H9 (cell line): ENCODE data around the gene C11orf86. TPM values are rescaled to one million over a fixed set of nuclear protein-coding genes. Genes with fewer than 3 reads are reported as not detected.

ENCODE experiments used
- DNase-seq: peaks from one replicate; pipeline ENCODE4 v3.0.0-alpha.2; 2017
- H2AFZ ChIP-seq: one replicate; pipeline ENCODE4 v1.6.1; 2013; ENCODE audit warnings: mild to moderate bottlenecking, low read length, control low read depth, moderate library complexity
- H2AK5ac ChIP-seq: 2 replicates; pipeline ENCODE4 v1.6.1; 2013; ENCODE audit warnings: low read length, control low read depth, mixed read lengths; ENCODE audit not compliant: insufficient read length
- H2BK120ac ChIP-seq: one replicate; pipeline ENCODE4 v1.6.1; 2013; ENCODE audit warnings: low read depth, mild to moderate bottlenecking, low read length, control low read depth, inconsistent platforms; ENCODE audit not compliant: poor library complexity, severe bottlenecking
- H2BK12ac ChIP-seq: 2 replicates; pipeline ENCODE4 v1.6.1; 2013; ENCODE audit warnings: low read length, control low read depth, mixed read lengths, low read depth; ENCODE audit not compliant: insufficient read length
- H2BK15ac ChIP-seq: 2 replicates; pipeline ENCODE4 v1.6.1; 2013; ENCODE audit warnings: low read depth, low read length, control low read depth
- H2BK20ac ChIP-seq: one replicate; pipeline ENCODE4 v1.6.1; 2013; ENCODE audit warnings: low read depth, mild to moderate bottlenecking, low read length, control low read depth, inconsistent platforms; ENCODE audit not compliant: poor library complexity, severe bottlenecking
- H2BK5ac ChIP-seq: 2 replicates; pipeline ENCODE4 v1.6.1; 2013; ENCODE audit warnings: low read length, control low read depth, mixed read lengths; ENCODE audit not compliant: insufficient read length
- H3K14ac ChIP-seq: 2 replicates; pipeline ENCODE4 v1.6.1; 2013; ENCODE audit warnings: low read length, control low read depth; ENCODE audit not compliant: insufficient read depth
- H3K18ac ChIP-seq: 2 replicates; pipeline ENCODE4 v1.6.1; 2013; ENCODE audit warnings: low read depth, mild to moderate bottlenecking, mixed read lengths, low read length, control low read depth; ENCODE audit not compliant: insufficient read length
- H3K23ac ChIP-seq: 2 replicates; pipeline ENCODE4 v1.6.1; 2013; ENCODE audit warnings: low read length, control low read depth, mixed read lengths, low read depth; ENCODE audit not compliant: insufficient read length
- H3K23me2 ChIP-seq: 2 replicates; pipeline ENCODE4 v1.6.1; 2013; ENCODE audit warnings: low read depth, mild to moderate bottlenecking, mixed read lengths, low read length, control low read depth; ENCODE audit not compliant: insufficient read length, poor library complexity, severe bottlenecking
- H3K27ac ChIP-seq: 2 replicates; pipeline ENCODE4 v1.5.1; 2013; ENCODE audit warnings: low read length, control low read depth, mixed read lengths, low read depth; ENCODE audit not compliant: insufficient read length
- H3K27me3 ChIP-seq: 2 replicates; pipeline ENCODE4 v1.6.1; 2013; ENCODE audit warnings: low read length, control low read depth, inconsistent platforms; ENCODE audit not compliant: insufficient read depth
- H3K4ac ChIP-seq: 2 replicates; pipeline ENCODE4 v1.6.1; 2013; ENCODE audit warnings: low read depth, mild to moderate bottlenecking, control low read depth, inconsistent platforms, low read length, moderate library complexity
- H3K4me1 ChIP-seq: 2 replicates; pipeline ENCODE4 v1.6.1; 2013; ENCODE audit warnings: low read length, control low read depth, inconsistent platforms; ENCODE audit not compliant: insufficient read depth
- H3K4me2 ChIP-seq: 2 replicates; pipeline ENCODE4 v1.6.1; 2013; ENCODE audit warnings: low read length, control low read depth, mixed read lengths; ENCODE audit not compliant: insufficient read length, insufficient read depth
- H3K56ac ChIP-seq: 2 replicates; pipeline ENCODE4 v1.6.1; 2013; ENCODE audit warnings: low read depth, mild to moderate bottlenecking, mixed read lengths, low read length, control low read depth; ENCODE audit not compliant: insufficient read length
- H3K79me1 ChIP-seq: 2 replicates; pipeline ENCODE4 v1.6.1; 2013; ENCODE audit warnings: low read depth, mild to moderate bottlenecking, moderate library complexity, low read length, control low read depth, inconsistent platforms; ENCODE audit not compliant: insufficient read depth, poor library complexity, severe bottlenecking
- H3K79me2 ChIP-seq: 2 replicates; pipeline ENCODE4 v1.6.1; 2013; ENCODE audit warnings: low read length, control low read depth, inconsistent platforms; ENCODE audit not compliant: insufficient read depth
- H3K9ac ChIP-seq: 2 replicates; pipeline ENCODE4 v1.6.1; 2013; ENCODE audit warnings: low read length, control low read depth, mixed read lengths; ENCODE audit not compliant: insufficient read length; ENCODE audit errors: extremely low read depth
- H3K9me3 ChIP-seq: one replicate; pipeline ENCODE4 v1.6.1; 2013; ENCODE audit warnings: low read depth, low read length, inconsistent platforms; ENCODE audit not compliant: control insufficient read depth
- H3T11ph ChIP-seq: one replicate; pipeline ENCODE4 v1.6.1; 2013; ENCODE audit warnings: mild to moderate bottlenecking, low read length, control low read depth, inconsistent platforms
- H4K20me1 ChIP-seq: one replicate; pipeline ENCODE4 v1.6.1; 2013; ENCODE audit not compliant: control insufficient read depth, insufficient read length, insufficient read depth
- H4K5ac ChIP-seq: 2 replicates; pipeline ENCODE4 v1.6.1; 2013; ENCODE audit warnings: low read depth, mild to moderate bottlenecking, mixed read lengths, low read length, control low read depth; ENCODE audit not compliant: insufficient read length
- H4K8ac ChIP-seq: replicated peaks from 2 replicates; pipeline ENCODE4 v1.6.1; 2013; ENCODE audit warnings: low read length, control low read depth, mixed read lengths, low read depth; ENCODE audit not compliant: insufficient read length
- H4K91ac ChIP-seq: 2 replicates; pipeline ENCODE4 v1.6.1; 2013; ENCODE audit warnings: low read depth, mild to moderate bottlenecking, moderate library complexity, mixed read lengths, low read length, control low read depth; ENCODE audit not compliant: insufficient read length
- H3K27ac Mint-ChIP-seq, 3 experiments: 2 replicates in 2 of 3; 3 replicates in 1 of 3; pipeline ENCODE4 v1.8.0; 2020 to 2021; ENCODE audit warnings: mixed read lengths in 3 of 3, mild to moderate bottlenecking in 1 of 3, moderate library complexity in 1 of 3
- H3K27me3 Mint-ChIP-seq: 2 replicates; pipeline ENCODE4 v1.8.0; 2021; ENCODE audit warnings: low read depth, mild to moderate bottlenecking, moderate library complexity, mixed read lengths
- H3K36me3 Mint-ChIP-seq, 3 experiments: 2 replicates in 2 of 3; 3 replicates in 1 of 3; pipeline ENCODE4 v1.8.0; 2020 to 2021; ENCODE audit warnings: low read depth in 3 of 3, mixed read lengths in 3 of 3; ENCODE audit not compliant: insufficient read depth in 1 of 3
- H3K4me1 Mint-ChIP-seq, 2 experiments: 2 replicates each; pipeline ENCODE4 v1.8.0; 2020; ENCODE audit warnings: mixed read lengths in 2 of 2
- H3K4me3 Mint-ChIP-seq, 2 experiments: 2 replicates in 1 of 2; 3 replicates in 1 of 2; pipeline ENCODE4 v1.8.0; 2020 to 2021; ENCODE audit warnings: mild to moderate bottlenecking in 2 of 2, mixed read lengths in 2 of 2, moderate library complexity in 1 of 2
- H3K9me3 Mint-ChIP-seq, 2 experiments: 2 replicates in 1 of 2; 3 replicates in 1 of 2; pipeline ENCODE4 v1.8.0; 2020; ENCODE audit warnings: mild to moderate bottlenecking in 2 of 2, mixed read lengths in 2 of 2, moderate library complexity in 1 of 2
- WGBS: extraction: QIAGEN DNeasy Blood & Tissue Kit; methylation state at CpG from one replicate; pipeline ENCODE4 v1.1.7; 2013; ENCODE audit warnings: missing lambda C conversion rate, low lambda C conversion rate, mixed read lengths; ENCODE audit not compliant: insufficient read length; ENCODE audit errors: extremely low coverage; 5-methylcytosine and 5-hydroxymethylcytosine counted together
- total RNA-seq: library from RNA; stranded (reverse); gene quantifications from 2 replicates; pipeline ENCODE4 v1.2.1, GENCODE V29; 2021
- TF ChIP-seq, protein P1 (sequence below): fragments of 200-600 bp; sonication (generic); conservative IDR thresholded peaks from 3 replicates; pipeline ENCODE4 v1.8.0; 2021; ENCODE audit warnings: antibody characterized with exemption, mild to moderate bottlenecking

Gene C11orf86
- total RNA-seq, 1 experiment from 2014 or later: not detected

DNA sequence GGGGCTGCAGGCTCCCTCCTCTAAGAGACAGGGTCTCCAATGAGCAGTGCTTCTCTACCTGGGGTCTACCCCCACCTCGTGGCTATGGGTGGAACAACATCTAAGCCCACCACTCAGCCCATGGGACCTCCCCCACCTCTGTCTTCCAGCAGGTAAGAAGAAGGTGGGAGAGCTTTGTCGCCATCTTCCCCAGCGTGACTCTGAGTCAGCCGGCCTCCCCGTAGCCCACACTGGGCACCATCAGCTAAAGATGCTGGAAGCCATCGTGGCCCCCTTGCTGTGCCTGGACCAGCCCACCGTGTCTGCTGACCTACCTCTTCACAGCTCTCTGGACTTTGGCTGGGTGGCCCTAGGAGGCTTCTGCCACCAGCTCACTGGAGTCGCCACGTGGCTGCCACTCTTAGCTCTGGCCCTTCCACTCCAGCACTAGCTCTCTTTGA, 944 bp downstream of the C11orf86 start:
- no peak overlapping the region for H3K18ac ChIP-seq
- no peak overlapping the region for H2BK5ac ChIP-seq
- no peaks in the 10 kb centered on the region for H3K9me3 ChIP-seq
- H4K8ac ChIP-seq: no peak overlapping the region
- peaks cover 2 to 4% (median 2%) of the 10 kb centered on the region in 3 experiments; a peak in 5 of 7 replicates for H3K36me3 Mint-ChIP-seq
- peaks cover 4 to 15% of the 10 kb centered on the region in 2 experiments for H3K4me1 Mint-ChIP-seq
- H4K5ac ChIP-seq: no peak overlapping the region
- H3K23me2 ChIP-seq: no peaks in the 10 kb centered on the region
- H3T11ph ChIP-seq: no peak overlapping the region
- H3K4ac ChIP-seq: no peak overlapping the region
- no peak overlapping the region for H2AFZ ChIP-seq
- H3K27me3 ChIP-seq: no peaks in the 10 kb centered on the region
- no peak overlapping the region for H2BK12ac ChIP-seq
- H3K27me3 Mint-ChIP-seq: peaks cover 7% of the 10 kb centered on the region
- H3K9me3 Mint-ChIP-seq: peaks cover 7 to 12% of the 10 kb centered on the region in 2 experiments
- no peak overlapping the region for H4K91ac ChIP-seq
- peak; percentile 86 for DNase-seq
- peak overlapping the region in 1 of 2 experiments; percentile 9; a peak in 1 of 5 replicates for H3K4me3 Mint-ChIP-seq
- no peak overlapping the region for H3K4me2 ChIP-seq
- no peak overlapping the region for H2BK120ac ChIP-seq
- H3K23ac ChIP-seq: no peak overlapping the region
- no peaks in the 10 kb centered on the region for H3K4me1 ChIP-seq
- H3K56ac ChIP-seq: no peak overlapping the region
- H3K27ac ChIP-seq: no peak overlapping the region
- no peak overlapping the region for H3K9ac ChIP-seq
- TF ChIP-seq, protein P1, sequence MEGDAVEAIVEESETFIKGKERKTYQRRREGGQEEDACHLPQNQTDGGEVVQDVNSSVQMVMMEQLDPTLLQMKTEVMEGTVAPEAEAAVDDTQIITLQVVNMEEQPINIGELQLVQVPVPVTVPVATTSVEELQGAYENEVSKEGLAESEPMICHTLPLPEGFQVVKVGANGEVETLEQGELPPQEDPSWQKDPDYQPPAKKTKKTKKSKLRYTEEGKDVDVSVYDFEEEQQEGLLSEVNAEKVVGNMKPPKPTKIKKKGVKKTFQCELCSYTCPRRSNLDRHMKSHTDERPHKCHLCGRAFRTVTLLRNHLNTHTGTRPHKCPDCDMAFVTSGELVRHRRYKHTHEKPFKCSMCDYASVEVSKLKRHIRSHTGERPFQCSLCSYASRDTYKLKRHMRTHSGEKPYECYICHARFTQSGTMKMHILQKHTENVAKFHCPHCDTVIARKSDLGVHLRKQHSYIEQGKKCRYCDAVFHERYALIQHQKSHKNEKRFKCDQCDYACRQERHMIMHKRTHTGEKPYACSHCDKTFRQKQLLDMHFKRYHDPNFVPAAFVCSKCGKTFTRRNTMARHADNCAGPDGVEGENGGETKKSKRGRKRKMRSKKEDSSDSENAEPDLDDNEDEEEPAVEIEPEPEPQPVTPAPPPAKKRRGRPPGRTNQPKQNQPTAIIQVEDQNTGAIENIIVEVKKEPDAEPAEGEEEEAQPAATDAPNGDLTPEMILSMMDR: peak; percentile 92
- no peak overlapping the region for H3K14ac ChIP-seq
- H4K20me1 ChIP-seq: no peaks in the 10 kb centered on the region
- WGBS: no CpG with 5 or more reads among the region's 9 CpGs
- no peak overlapping the region for H2BK15ac ChIP-seq
- no peak overlapping the region for H2BK20ac ChIP-seq
- H3K27ac Mint-ChIP-seq: 0 out of 7 replicates have a peak overlapping the region, but pooled peaks of 1 of the 3 experiments have one; percentile 68
- no peak overlapping the region for H2AK5ac ChIP-seq
- no peaks in the 10 kb centered on the region for H3K79me2 ChIP-seq
- H3K79me1 ChIP-seq: no peaks in the 10 kb centered on the region
